Measurements from ENCODE around the gene PWWP2B.

GRCh38 chr10:132363376-132363775 lies 33.6 kb upstream of the PWWP2B start:
- TF ChIP-seq CTCF (IDR thresholded peaks at IDR 0.05) (no peak), REST (IDR thresholded peaks at IDR 0.05) (no peak), POLR2A (IDR thresholded peaks at IDR 0.05; ENCODE audit: low read length) (no peak), USF2 (IDR thresholded peaks at IDR 0.05) (no peak)
